Fibroblast of skin of scalp (primary cell): Measurements from ENCODE around the gene ASCL5.

Source experiments
- DNase-seq: peaks from one replicate; pipeline ENCODE4 v3.0.0-alpha.2; 2013

Gene ASCL5

DNA sequence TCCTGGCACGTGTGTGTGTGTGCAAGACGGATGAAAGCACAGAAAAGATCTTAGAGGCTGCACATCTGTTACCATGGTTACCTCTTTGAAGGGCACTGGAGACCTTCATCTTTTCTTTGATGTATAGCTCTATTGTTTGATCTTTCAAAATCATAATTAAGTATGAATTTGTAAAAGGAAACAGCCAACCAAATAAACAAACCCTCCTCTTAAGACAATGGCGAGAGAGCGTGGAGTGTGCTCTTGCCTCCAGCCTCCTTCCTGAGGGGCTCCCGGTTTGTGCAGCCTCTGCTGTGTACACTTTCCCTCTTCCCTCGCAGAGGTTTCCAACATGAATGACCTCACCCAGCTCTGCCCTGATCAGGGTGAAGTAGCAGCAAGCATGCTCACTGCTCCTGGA, 42.7 kb downstream of the ASCL5 start:
- DNase-seq, result no peak

DNA sequence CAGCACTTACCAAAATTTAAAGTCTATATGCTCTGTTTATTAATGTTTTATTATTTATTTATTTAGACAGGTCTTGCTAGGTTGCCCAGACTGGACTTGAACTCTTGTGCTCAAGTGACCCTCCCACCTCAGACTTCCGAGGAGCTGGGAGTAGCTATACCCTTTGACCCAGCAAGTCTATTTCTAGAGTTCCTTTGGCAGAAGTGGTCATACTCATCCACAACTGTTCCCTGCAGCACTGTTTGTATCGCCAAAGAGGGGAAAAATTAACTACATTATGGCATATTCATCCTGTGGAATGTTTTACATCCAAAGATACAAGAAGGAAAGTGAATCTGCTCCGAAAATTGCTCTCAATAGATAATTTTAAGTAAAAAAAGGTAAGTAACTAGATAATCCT, 43.2 kb downstream of the ASCL5 start:
- DNase-seq, result no peak

DNA sequence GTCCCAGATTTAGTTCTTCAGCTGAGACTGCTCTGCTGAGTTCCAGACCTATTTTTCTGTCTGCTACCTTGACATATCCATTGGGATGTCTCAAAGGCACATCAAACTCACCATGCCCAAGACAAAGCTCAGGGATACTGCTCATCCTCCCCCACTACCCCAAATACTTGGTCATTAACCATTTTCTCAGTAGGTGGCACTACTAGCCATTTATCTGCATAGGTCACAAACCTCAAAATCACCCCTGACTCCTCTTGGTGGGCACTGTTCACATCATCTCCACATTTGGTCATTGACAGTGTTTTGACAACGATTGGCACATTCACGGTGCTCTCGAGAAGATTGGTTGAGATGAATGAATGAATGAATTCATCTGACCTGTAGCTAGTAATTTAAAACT, 46.8 kb downstream of the ASCL5 start:
- no peak for DNase-seq

DNA sequence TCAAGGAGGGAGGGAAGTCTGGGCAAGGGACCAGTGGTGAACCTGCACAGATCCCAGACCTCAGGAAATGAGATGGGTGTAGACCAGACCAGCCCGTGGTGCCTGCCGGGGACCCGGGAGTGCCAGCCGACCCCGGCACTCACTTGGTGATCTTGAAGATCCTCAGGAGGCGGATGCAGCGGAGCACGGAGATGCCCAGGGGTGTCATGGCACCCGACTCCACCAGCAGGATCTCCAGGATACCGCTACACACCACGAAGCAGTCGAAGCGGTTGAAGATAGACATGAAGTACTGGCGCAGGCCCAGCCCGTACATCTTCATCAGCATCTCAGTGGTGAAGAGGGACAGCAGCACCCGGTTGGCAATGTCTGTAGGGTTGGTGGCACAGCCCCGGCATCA, 49.2 kb downstream of the ASCL5 start:
- no peak for DNase-seq

DNA sequence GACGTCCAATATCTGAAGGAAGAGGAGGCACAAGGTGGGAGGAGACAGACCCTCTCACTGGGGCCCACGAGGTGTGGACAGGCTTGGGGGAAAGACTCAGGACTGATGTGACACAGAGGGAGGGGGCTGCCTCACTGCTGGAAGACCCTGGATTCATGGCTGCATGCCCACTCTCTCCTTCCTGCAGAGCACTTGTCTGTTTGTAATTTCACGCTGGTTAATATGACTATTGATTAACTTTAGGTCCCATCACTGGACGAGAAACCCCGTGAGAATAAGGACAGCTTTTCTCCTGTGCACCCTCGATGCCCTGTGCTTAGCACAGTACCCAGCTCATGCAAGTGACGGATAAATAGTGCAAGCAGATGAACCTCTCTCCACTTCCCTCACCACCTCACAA, 49.9 kb downstream of the ASCL5 start:
- DNase-seq, result no peak

GRCh38 chr1:201076092-201076491, 50.9 kb downstream of the ASCL5 start:
- no peak for DNase-seq

DNA sequence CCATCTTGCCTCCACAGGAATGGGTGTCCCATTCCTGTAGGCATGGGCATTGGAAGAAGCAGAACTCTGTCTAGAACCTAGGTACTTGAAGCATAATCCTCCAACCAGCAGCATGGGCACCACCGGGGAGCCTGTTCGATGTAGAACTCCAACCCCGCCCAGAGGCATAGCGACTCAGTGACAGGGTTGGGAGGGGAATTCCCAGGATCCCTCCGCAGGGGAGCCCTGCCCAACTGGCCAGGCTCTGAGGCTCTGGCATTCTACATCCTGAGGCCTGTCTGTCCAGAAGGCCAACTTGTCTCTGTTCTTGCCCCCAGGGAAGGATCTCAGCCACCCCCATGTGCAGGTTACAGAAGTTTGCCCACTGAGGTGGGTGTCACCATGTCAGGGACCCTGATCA, 53.0 kb downstream of the ASCL5 start:
- DNase-seq, result no peak

- DNase-seq, result no peak
These were observed 54.1 kb downstream of the ASCL5 start for GRCh38 chr1:201072922-201073321.

DNA sequence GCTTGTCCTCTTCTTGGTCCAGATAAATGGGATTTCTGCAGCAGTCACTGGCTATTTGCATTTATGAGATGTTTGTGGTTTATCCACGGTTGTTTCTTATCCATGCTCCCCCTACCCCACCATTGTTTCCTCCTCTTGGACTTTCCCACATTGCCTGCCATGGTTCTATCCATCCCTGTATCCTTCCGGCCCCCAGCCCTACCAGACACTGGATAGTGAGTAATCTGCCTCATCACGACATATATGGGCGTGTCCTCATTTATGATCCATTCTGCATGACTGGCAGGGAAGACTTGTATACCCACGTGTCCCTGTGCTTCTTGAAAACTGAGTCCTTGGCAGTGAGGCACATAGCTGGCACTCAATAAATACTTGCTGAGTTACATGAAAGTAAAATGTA, 54.8 kb downstream of the ASCL5 start:
- DNase-seq, result no peak

DNA sequence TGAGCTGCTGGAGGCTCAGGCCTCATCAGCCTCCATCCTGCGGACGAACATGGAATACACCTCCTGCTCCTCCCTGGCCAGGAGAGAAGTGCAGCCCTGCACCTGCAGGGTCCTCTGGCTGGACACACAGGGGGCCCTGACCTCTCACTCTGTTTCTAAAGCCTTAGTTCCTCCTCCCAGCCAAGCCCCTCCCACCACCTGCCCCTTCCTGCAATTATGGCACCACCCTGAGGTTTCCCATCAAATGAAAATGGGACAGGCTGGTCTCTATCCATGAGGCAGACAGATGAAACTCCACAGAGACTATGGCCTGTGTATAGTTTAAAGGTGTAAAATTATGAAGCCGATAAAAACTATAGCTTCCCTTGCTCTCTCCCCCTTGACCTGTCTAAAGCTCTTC, 57.3 kb downstream of the ASCL5 start:
- DNase-seq, result no peak

- DNase-seq, result no peak
These were observed 58.0 kb downstream of the ASCL5 start for GRCh38 chr1:201068976-201069375.

- no peak for DNase-seq
These were observed 60.0 kb downstream of the ASCL5 start for GRCh38 chr1:201066986-201067385.

GRCh38 chr1:201065686-201066085, 61.3 kb downstream of the ASCL5 start:
- DNase-seq, result no peak

DNA sequence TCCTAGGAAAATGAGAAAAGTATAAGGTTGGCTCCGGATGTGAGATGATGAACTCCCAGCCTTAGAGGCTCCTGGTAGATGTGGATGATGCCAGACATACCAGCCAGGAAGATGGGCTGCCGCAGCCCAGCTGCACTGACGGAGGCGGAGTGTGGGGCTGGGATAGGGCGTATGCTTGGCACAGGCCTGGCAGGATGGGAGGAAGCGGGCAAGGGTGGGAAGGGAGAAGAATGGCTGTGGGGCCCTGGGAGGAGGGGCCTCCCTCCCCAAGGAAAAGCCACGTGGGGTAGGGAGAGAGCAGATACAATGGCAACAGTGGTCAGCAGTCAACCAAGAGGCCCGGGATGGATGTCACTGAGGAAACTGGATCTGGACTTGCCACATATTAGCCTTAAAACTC, 62.2 kb downstream of the ASCL5 start:
- no peak for DNase-seq
